Measurements from ENCODE around the gene ARHGAP6. TPM values are rescaled to one million over a fixed set of nuclear protein-coding genes. Genes with fewer than 3 reads are reported as not detected.

Gene ARHGAP6
- total and polyA plus RNA-seq, 9 of the 15 experiments (the other 6 are each of a cell fraction or from before 2014, with no cell fraction given): 12.5 to 63.6 (median 41.8) TPM

GRCh38 chrX:11588097-11588496, 77.6 kb downstream of the ARHGAP6 start (continued):
- TF ChIP-seq RERE (CRISPR knock-in tag; IDR thresholded peaks at IDR 0.05; ENCODE audit: borderline replicate concordance) (no peak), RUNX1 (IDR thresholded peaks at IDR 0.05; ENCODE audit: low read depth) (no peak), SOX6 (IDR thresholded peaks at IDR 0.05) (peak; percentile 87), HDAC8 (tag; IDR thresholded peaks at IDR 0.05) (no peak), SP1 (CRISPR knock-in tag; IDR thresholded peaks at IDR 0.05) (no peak), STAT6 (CRISPR knock-in tag; IDR thresholded peaks at IDR 0.05) (no peak), SAFB2 (IDR thresholded peaks at IDR 0.05; ENCODE audit: borderline replicate concordance, low read depth, low read length, severe bottlenecking) (no peak), CTCFL (IDR thresholded peaks at IDR 0.05; ENCODE audit: borderline replicate concordance, insufficient read depth, low read depth, low read length, poor library complexity, severe bottlenecking) (no peak)
